ENCODE results near the gene HRH1.
A peak's percentile ranks its signal among the peaks of the same experiment; 100 is the strongest.
"Not testable (repeated sequence)": the region's sequence is repeated elsewhere in the genome, so short reads cannot be mapped to it uniquely, and the experiment has no call there.

HRH1 gene

GRCh38 chr3:11198495-11198894 is 44.2 kb downstream of the HRH1 start:
- Histone ChIP-seq H3K27ac (ENCODE audit: low read depth, low read length) (no peak overlapping the region), H3K9ac (ENCODE audit: low read length) (no peak overlapping the region), H3K4me1 (ENCODE audit: insufficient read depth, low read length) (peaks cover 25% of the 10 kb centered on the region), H3K36me3 (ENCODE audit: insufficient read depth, low read length) (no peaks in the 10 kb centered on the region), H3K27me3 (ENCODE audit: control insufficient read depth in 1 of 2, insufficient read depth in 2 of 2, low read length in 2 of 2) (no peaks in the 10 kb centered on the region), H3K4me3 (ENCODE audit: low read depth in 1 of 2, low read length in 2 of 2) (no peak overlapping the region), H3K9me3 (ENCODE audit: low read length) (no peaks in the 10 kb centered on the region)

- H3K4me3 ChIP-seq (ENCODE audit: low read depth in 1 of 2, low read length in 2 of 2) = no peak overlapping the region
- H3K4me1 ChIP-seq (ENCODE audit: insufficient read depth, low read length) = peaks cover 20% of the 10 kb centered on the region
- H3K9ac ChIP-seq (ENCODE audit: low read length) = no peak overlapping the region
- no peaks in the 10 kb centered on the region for H3K36me3 ChIP-seq (ENCODE audit: insufficient read depth, low read length)
- no peaks in the 10 kb centered on the region for H3K27me3 ChIP-seq (ENCODE audit: control insufficient read depth in 1 of 2, insufficient read depth in 2 of 2, low read length in 2 of 2)
- H3K27ac ChIP-seq (ENCODE audit: low read depth, low read length) = no peak overlapping the region
- H3K9me3 ChIP-seq (ENCODE audit: low read length) = no peaks in the 10 kb centered on the region
Observed at GRCh38 chr3:11199902-11200845, 45.9 kb downstream of the HRH1 start.

DNA sequence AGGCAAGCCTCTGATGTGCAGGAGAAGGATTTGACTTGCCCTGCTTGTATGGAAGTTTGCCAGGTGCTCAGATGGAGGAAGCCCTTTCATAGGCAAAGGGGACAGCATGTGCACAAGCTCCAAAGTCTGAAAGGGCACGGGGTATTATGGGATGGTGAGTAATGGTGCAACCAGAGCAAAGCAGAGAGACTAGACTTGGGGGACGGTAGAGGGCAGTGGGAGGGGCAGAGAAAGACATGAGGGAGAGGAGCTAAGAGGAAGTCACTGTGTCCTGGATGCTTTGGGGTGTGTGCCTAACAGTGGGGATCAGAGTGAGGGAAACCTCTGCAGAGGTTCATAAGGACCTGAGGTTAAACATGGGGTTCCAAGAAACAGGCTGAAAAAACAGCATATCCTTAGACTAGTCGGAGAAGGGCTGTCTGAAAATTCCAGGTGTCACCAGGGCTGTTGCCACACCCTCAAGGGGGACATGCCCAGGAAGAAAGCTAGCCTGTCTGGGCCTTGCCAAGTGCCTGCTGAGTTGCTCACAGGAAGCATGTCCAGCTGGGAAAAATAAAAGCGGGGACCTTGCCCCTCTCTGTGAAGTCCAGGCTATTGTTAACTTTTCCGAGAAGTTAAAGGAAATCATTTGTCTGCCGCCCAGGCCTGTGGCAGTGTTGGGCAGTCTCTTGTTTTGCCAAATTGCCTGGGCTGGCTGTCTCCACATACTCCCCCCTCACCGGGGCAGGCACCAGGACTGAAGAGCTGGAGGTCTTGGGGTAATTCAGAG is 47.1 kb downstream of the HRH1 start:
- no peak overlapping the region for H3K4me3 ChIP-seq (ENCODE audit: low read depth in 1 of 2, low read length in 2 of 2)
- no peaks in the 10 kb centered on the region for H3K27me3 ChIP-seq (ENCODE audit: control insufficient read depth in 1 of 2, insufficient read depth in 2 of 2, low read length in 2 of 2)
- no peak overlapping the region for H3K27ac ChIP-seq (ENCODE audit: low read depth, low read length)
- H3K9me3 ChIP-seq (ENCODE audit: low read length) = no peaks in the 10 kb centered on the region
- H3K4me1 ChIP-seq (ENCODE audit: insufficient read depth, low read length) = peaks cover 8% of the 10 kb centered on the region
- no peaks in the 10 kb centered on the region for H3K36me3 ChIP-seq (ENCODE audit: insufficient read depth, low read length)
- H3K9ac ChIP-seq (ENCODE audit: low read length) = no peak overlapping the region

GRCh38 chr3:11203961-11204360 is 49.7 kb downstream of the HRH1 start:
- Histone ChIP-seq H3K9ac (ENCODE audit: low read length) (no peak overlapping the region), H3K9me3 (ENCODE audit: low read length) (no peaks in the 10 kb centered on the region), H3K4me1 (ENCODE audit: insufficient read depth, low read length) (no peaks in the 10 kb centered on the region), H3K27ac (ENCODE audit: low read depth, low read length) (no peak overlapping the region), H3K27me3 (ENCODE audit: control insufficient read depth in 1 of 2, insufficient read depth in 2 of 2, low read length in 2 of 2) (no peaks in the 10 kb centered on the region), H3K4me3 (ENCODE audit: low read depth in 1 of 2, low read length in 2 of 2) (no peak overlapping the region), H3K36me3 (ENCODE audit: insufficient read depth, low read length) (no peaks in the 10 kb centered on the region)

- no peak overlapping the region for H3K27ac ChIP-seq (ENCODE audit: low read depth, low read length)
- H3K9ac ChIP-seq (ENCODE audit: low read length) = no peak overlapping the region
- no peaks in the 10 kb centered on the region for H3K27me3 ChIP-seq (ENCODE audit: control insufficient read depth in 1 of 2, insufficient read depth in 2 of 2, low read length in 2 of 2)
Observed at GRCh38 chr3:11204697-11205348, 50.5 kb downstream of the HRH1 start.

GRCh38 chr3:11205881-11206280 is 51.6 kb downstream of the HRH1 start:
- not testable (repeated sequence) for H3K27me3 ChIP-seq (ENCODE audit: control insufficient read depth in 1 of 2, insufficient read depth in 2 of 2, low read length in 2 of 2); H3K4me1 ChIP-seq (ENCODE audit: insufficient read depth, low read length); H3K9me3 ChIP-seq (ENCODE audit: low read length); H3K27ac ChIP-seq (ENCODE audit: low read depth, low read length); H3K36me3 ChIP-seq (ENCODE audit: insufficient read depth, low read length); H3K4me3 ChIP-seq (ENCODE audit: low read depth in 1 of 2, low read length in 2 of 2); H3K9ac ChIP-seq (ENCODE audit: low read length)

More at GRCh38 chr3:11204697-11205348, 50.5 kb downstream of the HRH1 start:
- no peaks in the 10 kb centered on the region for H3K9me3 ChIP-seq (ENCODE audit: low read length)
- no peak overlapping the region for H3K4me3 ChIP-seq (ENCODE audit: low read depth in 1 of 2, low read length in 2 of 2)
- no peaks in the 10 kb centered on the region for H3K36me3 ChIP-seq (ENCODE audit: insufficient read depth, low read length)
- no peaks in the 10 kb centered on the region for H3K4me1 ChIP-seq (ENCODE audit: insufficient read depth, low read length)

GRCh38 chr3:11206316-11206715 is 52.0 kb downstream of the HRH1 start:
- H3K9ac ChIP-seq (ENCODE audit: low read length) = no peak overlapping the region
- H3K36me3 ChIP-seq (ENCODE audit: insufficient read depth, low read length) = no peaks in the 10 kb centered on the region
- H3K9me3 ChIP-seq (ENCODE audit: low read length) = no peaks in the 10 kb centered on the region
- peaks cover 2% of the 10 kb centered on the region for H3K4me1 ChIP-seq (ENCODE audit: insufficient read depth, low read length)
- no peak overlapping the region for H3K27ac ChIP-seq (ENCODE audit: low read depth, low read length)
- no peaks in the 10 kb centered on the region for H3K27me3 ChIP-seq (ENCODE audit: control insufficient read depth in 1 of 2, insufficient read depth in 2 of 2, low read length in 2 of 2)
- no peak overlapping the region for H3K4me3 ChIP-seq (ENCODE audit: low read depth in 1 of 2, low read length in 2 of 2)

- Histone ChIP-seq H3K27ac (ENCODE audit: low read depth, low read length) (no peak overlapping the region), H3K4me1 (ENCODE audit: insufficient read depth, low read length) (peaks cover 8% of the 10 kb centered on the region), H3K9me3 (ENCODE audit: low read length) (no peaks in the 10 kb centered on the region), H3K36me3 (ENCODE audit: insufficient read depth, low read length) (no peaks in the 10 kb centered on the region), H3K27me3 (ENCODE audit: control insufficient read depth in 1 of 2, insufficient read depth in 2 of 2, low read length in 2 of 2) (no peaks in the 10 kb centered on the region), H3K4me3 (ENCODE audit: low read depth in 1 of 2, low read length in 2 of 2) (no peak overlapping the region), H3K9ac (ENCODE audit: low read length) (no peak overlapping the region)
Observed at GRCh38 chr3:11206953-11207352, 52.7 kb downstream of the HRH1 start.

- Histone ChIP-seq H3K9me3 (ENCODE audit: low read length) (no peaks in the 10 kb centered on the region), H3K27me3 (ENCODE audit: control insufficient read depth in 1 of 2, insufficient read depth in 2 of 2, low read length in 2 of 2) (no peaks in the 10 kb centered on the region), H3K4me3 (ENCODE audit: low read depth in 1 of 2, low read length in 2 of 2) (no peak overlapping the region), H3K27ac (ENCODE audit: low read depth, low read length) (peak overlapping the region; percentile 78), H3K9ac (ENCODE audit: low read length) (no peak overlapping the region), H3K4me1 (ENCODE audit: insufficient read depth, low read length) (peaks cover 36% of the 10 kb centered on the region), H3K36me3 (ENCODE audit: insufficient read depth, low read length) (no peaks in the 10 kb centered on the region)
Observed at GRCh38 chr3:11211531-11212298, 57.4 kb downstream of the HRH1 start.

DNA sequence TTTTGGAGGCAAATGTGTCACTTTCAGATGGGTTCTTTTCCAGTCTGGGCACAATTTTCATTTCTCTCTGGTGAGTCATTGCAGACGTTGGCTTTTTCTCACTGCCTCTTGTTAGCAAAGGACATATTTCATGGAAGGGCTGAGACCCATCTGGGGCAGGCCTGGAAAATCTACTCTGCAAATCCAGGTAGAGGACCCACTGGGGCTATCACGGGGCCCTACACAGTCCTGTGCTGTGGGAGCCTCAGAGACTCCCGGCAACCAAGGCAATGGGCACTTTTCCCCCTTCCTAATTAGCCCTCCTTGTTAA is 58.0 kb downstream of the HRH1 start:
- peak overlapping the region; percentile 14 for H3K27ac ChIP-seq (ENCODE audit: low read depth, low read length)
- H3K36me3 ChIP-seq (ENCODE audit: insufficient read depth, low read length) = no peaks in the 10 kb centered on the region
- H3K9me3 ChIP-seq (ENCODE audit: low read length) = no peaks in the 10 kb centered on the region
- H3K4me1 ChIP-seq (ENCODE audit: insufficient read depth, low read length) = peaks cover 36% of the 10 kb centered on the region
- no peak overlapping the region for H3K9ac ChIP-seq (ENCODE audit: low read length)
- H3K27me3 ChIP-seq (ENCODE audit: control insufficient read depth in 1 of 2, insufficient read depth in 2 of 2, low read length in 2 of 2) = no peaks in the 10 kb centered on the region
- no peak overlapping the region for H3K4me3 ChIP-seq (ENCODE audit: low read depth in 1 of 2, low read length in 2 of 2)

GRCh38 chr3:11212784-11213183 is 58.5 kb downstream of the HRH1 start:
- Histone ChIP-seq H3K4me1 (ENCODE audit: insufficient read depth, low read length) (peaks cover 36% of the 10 kb centered on the region), H3K36me3 (ENCODE audit: insufficient read depth, low read length) (no peaks in the 10 kb centered on the region), H3K27me3 (ENCODE audit: control insufficient read depth in 1 of 2, insufficient read depth in 2 of 2, low read length in 2 of 2) (no peaks in the 10 kb centered on the region), H3K9ac (ENCODE audit: low read length) (no peak overlapping the region), H3K4me3 (ENCODE audit: low read depth in 1 of 2, low read length in 2 of 2) (no peak overlapping the region), H3K9me3 (ENCODE audit: low read length) (no peaks in the 10 kb centered on the region), H3K27ac (ENCODE audit: low read depth, low read length) (peak overlapping the region; percentile 14)

Measured in muscle layer of colon (tissue), 2 donors.